GM04504 (cell line): Measurements from ENCODE around the gene COASY.
"Not testable (repeated sequence)": the region's sequence is repeated elsewhere in the genome, so short reads cannot be mapped to it uniquely, and the experiment has no call there.

Source experiments
- DNase-seq: peaks from one replicate; pipeline ENCODE4 v3.0.0-alpha.2; 2012; ENCODE audit warnings: low read depth

The COASY gene

DNA sequence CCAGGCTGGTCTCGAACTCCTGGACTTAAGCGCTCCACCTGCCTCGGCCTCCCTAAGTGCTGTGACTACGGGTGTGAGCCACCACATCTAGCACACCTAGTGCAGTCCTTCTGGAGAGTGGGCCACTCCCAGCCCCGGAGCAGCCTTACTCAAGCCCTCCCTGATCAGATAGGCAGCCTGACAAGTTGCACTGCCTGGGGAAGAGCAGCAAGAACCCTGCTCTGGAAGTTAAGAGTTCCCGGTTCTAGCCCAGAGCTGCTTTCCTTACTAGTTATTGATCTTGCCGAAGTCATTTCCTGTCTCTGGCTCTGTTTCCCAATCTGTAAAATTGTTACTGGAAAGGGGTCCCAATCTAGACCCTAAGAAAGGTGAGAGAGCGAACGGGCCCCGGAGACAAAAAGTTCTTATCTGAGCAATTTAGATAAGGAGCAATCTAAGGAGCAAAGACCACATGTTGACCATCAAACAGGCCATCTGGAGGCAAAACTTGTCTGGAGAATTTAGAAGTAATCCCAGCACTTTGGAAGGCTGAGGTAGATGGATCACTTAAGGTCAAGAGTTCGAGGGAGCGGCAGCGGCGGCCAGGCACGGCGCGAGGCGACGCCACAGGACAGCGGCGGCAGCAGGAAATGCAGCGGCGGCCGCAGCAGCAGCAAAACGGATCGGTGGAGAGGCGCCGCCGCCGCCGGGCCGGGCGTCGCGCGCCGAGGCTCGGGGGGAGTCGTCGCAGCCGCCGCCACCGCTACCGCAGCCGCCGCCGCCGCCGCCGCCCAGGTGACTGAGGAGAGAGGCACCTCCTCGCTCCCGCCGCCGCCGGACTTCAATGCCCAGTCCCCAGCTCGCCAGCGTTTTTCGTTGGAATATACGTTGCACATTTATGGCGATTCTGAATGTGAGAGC, 30.2 kb upstream of the COASY start:
- DNase-seq = no peak

GRCh38 chr17:42535155-42536047, 26.5 kb upstream of the COASY start:
- DNase-seq = no peak

DNA sequence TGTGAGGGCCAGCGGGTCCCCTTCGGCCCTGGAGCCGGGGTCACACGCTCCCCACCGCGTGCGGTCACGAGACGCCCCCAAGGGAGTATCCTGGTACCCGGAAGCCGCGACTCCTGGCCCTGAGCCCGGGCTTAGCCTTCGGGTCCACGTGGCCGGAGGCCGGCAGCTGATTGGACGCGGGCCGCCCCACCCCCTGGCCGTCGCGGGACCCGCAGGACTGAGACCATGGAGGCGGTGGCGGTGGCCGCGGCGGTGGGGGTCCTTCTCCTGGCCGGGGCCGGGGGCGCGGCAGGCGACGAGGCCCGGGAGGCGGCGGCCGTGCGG, 25.9 kb upstream of the COASY start, which contains the start of gene NAGLU:
Gene NAGLU, plus strand, starts transcription at position 194 of the 324 bp plus-strand sequence. Its CDS starts 32 bp downstream, at position 226.
- DNase-seq = peak; percentile 74

GRCh38 chr17:42536372-42537155, 25.4 kb upstream of the COASY start:
- peak; percentile 52 for DNase-seq

DNA sequence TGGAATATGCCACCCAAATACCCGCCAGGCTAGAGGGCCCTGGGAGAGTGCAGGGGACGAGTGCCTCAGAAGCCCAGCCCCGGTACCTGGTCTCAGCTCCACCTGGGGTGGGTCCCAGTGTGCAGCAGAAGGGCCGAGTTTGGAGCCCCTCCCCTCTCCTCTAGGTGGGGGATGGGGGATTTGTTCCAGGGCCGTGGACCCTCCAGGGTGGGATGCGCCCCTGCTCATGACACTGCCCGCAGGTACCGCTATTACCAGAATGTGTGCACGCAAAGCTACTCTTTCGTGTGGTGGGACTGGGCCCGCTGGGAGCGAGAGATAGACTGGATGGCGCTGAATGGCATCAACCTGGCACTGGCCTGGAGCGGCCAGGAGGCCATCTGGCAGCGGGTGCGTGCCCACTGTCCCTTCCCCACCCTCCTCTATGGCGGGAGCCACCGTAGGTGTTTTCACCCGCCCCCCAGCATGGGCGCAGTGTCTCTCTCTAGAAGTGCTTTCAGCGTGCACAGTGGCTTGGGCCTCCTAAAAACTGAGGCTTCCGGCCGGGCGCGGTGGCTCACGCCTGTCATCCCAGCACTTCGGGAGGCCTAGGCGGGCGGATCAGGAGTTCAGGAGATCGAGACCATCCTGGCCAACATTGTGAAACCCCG, 24.7 kb upstream of the COASY start:
- no peak for DNase-seq

- no peak for DNase-seq
Measured at GRCh38 chr17:42537826-42538451, 24.0 kb upstream of the COASY start.

GRCh38 chr17:42538482-42538881, 23.5 kb upstream of the COASY start:
- DNase-seq = no peak

DNA sequence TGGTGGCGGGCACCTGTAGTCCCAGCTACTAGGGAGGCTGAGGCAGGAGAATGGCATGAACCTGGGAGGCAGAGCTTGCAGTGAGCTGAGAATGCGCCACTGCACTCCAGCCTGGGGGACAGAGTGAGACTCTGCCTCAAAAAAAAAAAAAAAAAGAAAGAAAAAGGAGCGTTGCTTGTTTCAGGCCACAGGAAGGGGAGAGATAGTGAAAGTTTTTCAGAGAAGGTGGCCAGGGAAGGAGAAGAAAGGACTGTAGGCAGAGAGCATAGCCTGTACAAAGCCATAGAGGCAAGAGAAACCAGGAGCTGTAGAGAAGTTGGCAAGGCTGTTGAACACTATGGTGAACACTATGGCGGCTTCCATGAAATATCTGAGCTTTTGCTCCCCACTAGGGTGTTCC, 21.4 kb upstream of the COASY start:
- DNase-seq = not testable (repeated sequence)

DNA sequence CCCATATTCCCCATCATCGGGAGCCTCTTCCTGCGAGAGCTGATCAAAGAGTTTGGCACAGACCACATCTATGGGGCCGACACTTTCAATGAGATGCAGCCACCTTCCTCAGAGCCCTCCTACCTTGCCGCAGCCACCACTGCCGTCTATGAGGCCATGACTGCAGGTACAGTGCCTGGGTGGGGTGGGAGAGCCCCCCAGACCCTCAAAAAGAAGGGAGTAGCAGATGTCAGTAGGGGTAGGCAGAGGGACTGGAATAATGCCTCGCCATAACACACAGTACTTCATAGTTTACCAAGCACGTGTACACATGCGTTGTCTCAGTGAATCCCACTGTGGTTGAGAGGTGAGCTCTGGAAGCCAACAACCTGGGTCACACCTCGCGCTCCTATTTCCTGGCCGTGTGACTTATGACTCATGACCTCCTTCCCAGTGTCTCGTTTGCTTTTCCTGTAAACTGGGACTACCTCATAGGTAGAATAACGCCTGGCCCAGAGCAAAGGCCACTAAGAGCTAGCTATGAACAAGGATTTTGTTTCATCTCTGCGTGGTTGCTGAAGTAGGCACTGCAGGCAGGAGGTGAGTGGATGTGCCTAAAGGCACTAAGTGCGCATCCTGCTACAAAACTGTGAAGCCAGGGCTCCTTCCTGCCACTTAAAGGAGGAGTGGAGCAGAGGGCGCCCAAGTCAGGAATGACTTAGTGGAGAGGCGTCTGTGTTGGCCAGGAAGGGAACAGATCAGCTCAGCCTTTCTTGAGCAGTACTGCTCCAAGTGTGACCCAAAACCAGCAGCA, 20.7 kb upstream of the COASY start:
- DNase-seq = no peak

- DNase-seq = no peak
Measured at GRCh38 chr17:42543190-42544079, 18.5 kb upstream of the COASY start.

DNA sequence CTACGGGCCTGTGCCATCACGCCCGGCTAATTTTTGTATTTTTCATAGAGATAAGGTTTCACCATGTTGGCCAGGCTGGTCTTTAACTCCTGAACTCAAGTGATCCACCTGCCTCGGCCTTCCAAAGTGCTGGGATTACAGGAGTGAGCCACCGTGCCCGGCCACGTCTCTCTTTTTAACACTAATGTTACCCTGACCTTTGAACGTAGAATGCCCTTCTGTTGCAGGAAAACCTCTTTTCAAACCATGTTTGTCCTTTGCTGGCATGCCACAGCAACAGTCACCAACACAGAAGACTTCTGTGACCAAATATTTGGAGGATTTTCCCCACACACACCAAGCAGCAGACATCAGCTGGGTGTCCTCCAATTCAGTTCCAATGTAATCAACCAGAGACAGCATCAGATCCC, 17.1 kb upstream of the COASY start:
- no peak for DNase-seq

DNA sequence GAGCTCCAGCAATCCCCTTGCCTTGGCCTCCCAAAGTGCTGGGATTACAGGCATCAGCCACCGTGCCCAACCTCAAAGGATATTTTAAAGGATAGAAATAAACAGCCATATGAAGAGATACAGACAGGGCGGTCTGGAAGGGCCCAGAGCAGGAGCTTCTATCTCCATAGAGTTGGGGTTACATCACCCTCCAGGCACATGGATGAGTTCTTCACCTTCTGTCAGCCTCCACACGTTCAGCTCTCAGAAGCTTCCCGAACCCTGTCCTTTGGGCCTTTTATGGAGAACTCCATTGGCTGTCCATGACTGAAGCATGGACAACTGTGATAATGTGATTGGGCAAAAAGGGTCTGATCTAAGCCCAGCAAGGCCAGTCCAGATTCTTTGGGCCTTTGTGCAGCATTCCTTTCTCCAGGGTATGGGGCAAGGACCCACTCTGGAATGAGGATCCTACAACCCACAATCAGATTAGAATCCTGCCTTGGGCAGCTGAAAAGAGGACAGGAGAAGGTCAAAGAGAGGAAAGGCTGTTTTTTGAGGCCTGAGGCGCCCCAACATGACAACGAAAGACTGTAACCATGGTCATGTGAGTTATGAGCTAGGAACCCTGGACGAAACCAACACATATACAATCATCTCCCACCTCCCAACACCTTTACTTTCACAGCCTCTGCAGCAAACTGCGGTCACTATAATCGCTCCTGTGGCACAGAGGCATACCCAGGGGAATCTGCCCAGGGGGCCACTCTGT, 16.0 kb upstream of the COASY start:
- DNase-seq = not testable (repeated sequence)

GRCh38 chr17:42547001-42547461, 14.9 kb upstream of the COASY start:
- no peak for DNase-seq

DNA sequence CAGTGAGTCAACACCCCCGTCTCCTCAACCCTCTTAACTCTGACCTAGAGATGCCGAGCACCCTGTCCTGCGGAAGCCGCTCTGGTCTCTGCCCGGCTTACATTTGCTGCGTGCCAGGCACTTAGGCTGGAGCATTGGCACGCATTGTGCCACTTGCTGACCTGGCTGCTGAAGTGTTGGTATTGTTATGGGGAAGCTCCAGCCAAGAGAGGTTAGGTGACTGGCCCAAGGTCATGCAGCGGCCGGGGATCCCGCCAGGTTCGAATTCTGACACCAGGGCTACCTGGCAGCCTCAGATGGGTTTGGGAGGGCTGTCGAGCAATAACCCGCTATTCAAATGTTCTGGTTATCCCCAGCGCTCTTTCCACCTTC, 14.3 kb upstream of the COASY start:
- no peak for DNase-seq

- no peak for DNase-seq
Measured at GRCh38 chr17:42548070-42548837, 13.7 kb upstream of the COASY start.

GRCh38 chr17:42548993-42549755, 12.8 kb upstream of the COASY start:
- no peak for DNase-seq

GRCh38 chr17:42552736-42553135, 9.2 kb upstream of the COASY start, which contains the start of gene HSD17B1:
HSD17B1 (plus strand) TSS chr17:42552923; CDS start chr17:42552934, 11 bp downstream.
- not testable (repeated sequence) for DNase-seq
